Spleen (tissue), 11 donors: ENCODE data around the gene C20orf204. TPM values are rescaled to one million over a fixed set of nuclear protein-coding genes. Genes with fewer than 3 reads are reported as not detected.
A peak's percentile ranks its signal among the peaks of the same experiment; 100 is the strongest.

Experiments
- DNase-seq: peaks from one replicate; pipeline ENCODE4 v3.0.0-alpha.2; 2020
- H3K27ac ChIP-seq, 8 donors: fragments of 200-600 bp; sonication (generic) in 7 of 8; 1 replicate in 4 of 8; 2 replicates in 4 of 8; pipeline versions ENCODE4 v1.5.0 to v1.8.0; 2016 to 2021; ENCODE audit warnings: inconsistent platforms in 4 of 8, mild to moderate bottlenecking in 4 of 8, moderate library complexity in 1 of 8
- H3K27me3 ChIP-seq, 7 donors: fragments of 200-600 bp; sonication (generic) in 6 of 7; replicated peaks in 1 of 7; 1 replicate in 4 of 7; 2 replicates in 3 of 7; pipeline versions ENCODE4 v1.5.0 to v1.8.0; 2016 to 2021; ENCODE audit warnings: inconsistent platforms in 3 of 7, mild to moderate bottlenecking in 1 of 7
- H3K36me3 ChIP-seq, 6 donors: fragments of 200-600 bp; sonication (generic) in 5 of 6; 1 replicate in 4 of 6; 2 replicates in 2 of 6; pipeline versions ENCODE4 v1.5.0 to v1.8.0; 2016 to 2021; ENCODE audit warnings: inconsistent platforms in 2 of 6
- H3K4me1 ChIP-seq, 6 donors: fragments of 200-600 bp; sonication (generic) in 5 of 6; 1 replicate in 3 of 6; 2 replicates in 3 of 6; pipeline versions ENCODE4 v1.5.0 to v1.8.0; 2016 to 2021; ENCODE audit warnings: inconsistent platforms in 3 of 6
- H3K4me3 ChIP-seq, 8 donors: fragments of 200-600 bp; sonication (generic) in 7 of 8; 1 replicate in 4 of 8; 2 replicates in 4 of 8; pipeline versions ENCODE4 v1.5.0 to v1.8.0; 2016 to 2021; ENCODE audit warnings: inconsistent platforms in 4 of 8, mild to moderate bottlenecking in 4 of 8, moderate library complexity in 2 of 8
- H3K9me3 ChIP-seq, 8 donors: fragments of 200-600 bp; sonication (generic) in 7 of 8; 1 replicate in 4 of 8; 2 replicates in 4 of 8; pipeline versions ENCODE4 v1.5.0 to v1.8.0; 2016 to 2021; ENCODE audit warnings: inconsistent platforms in 4 of 8
- CTCF ChIP-seq, 11 experiments: fragments of 200-600 bp in 7 of 11; fragments of 450-650 bp in 4 of 11; sonication (generic) in 4 of 11; IDR thresholded peaks in 8 of 11; conservative IDR thresholded peaks in 3 of 11; 1 replicate in 7 of 11; 2 replicates in 4 of 11; pipeline versions ENCODE4 v1.4.0 to v1.8.0; 2016 to 2021; ENCODE audit warnings: antibody characterized with exemption in 11 of 11, inconsistent platforms in 4 of 11, mild to moderate bottlenecking in 1 of 11
- POLR2A ChIP-seq, 3 donors: fragments of 450-650 bp; IDR thresholded peaks; one replicate each; pipeline ENCODE4 v1.5.1; 2017; ENCODE audit warnings: antibody characterized with exemption in 3 of 3, mild to moderate bottlenecking in 1 of 3
- POLR2AphosphoS5 ChIP-seq, 3 donors: sonication (generic); formaldehyde crosslinking; IDR thresholded peaks; one replicate each; pipeline ENCODE4 v1.5.1; 2017; ENCODE audit warnings: antibody characterized with exemption in 3 of 3
- WGBS, 5 donors: extraction: QIAGEN DNeasy Blood & Tissue Kit in 3 of 5; methylation state at CpG; one replicate each; pipeline versions ENCODE4 v1.1.5 to v1.1.7; 2013 to 2018; 5-methylcytosine and 5-hydroxymethylcytosine counted together
- intact Hi-C: fragments of 100-400 bp; cut with DNase I; formaldehyde crosslinking; loops from one replicate; pipeline ENCODE4 v1.15.0; 2023; ENCODE audit warnings: low total_unique reads
- polyA plus RNA-seq, 3 donors: library from polyadenylated mRNA; stranded (reverse); fragments of 200-250 nt; gene quantifications; one replicate each; pipeline ENCODE4 v1.2.1, GENCODE V29; 2013
- total RNA-seq, 7 donors: library from RNA; depleted of rRNA in 3 of 7; stranded (reverse); fragments of >200 nt in 3 of 7; fragmentation: NEBNext Ultra II Directional in 4 of 7; extraction: Animal tissue kit (Norgen Biotek cat#: 25700) in 4 of 7; gene quantifications; one replicate each; pipeline versions ENCODE4 v1.1.0 to v1.2.1, GENCODE V29; 2016 to 2021
- donor health status: healthy with polysubstance abuse.
- donor health status: DM: no; HTN: no; CAD: no; lungs with moderate emphysema.
- donor health status: DM: no; HTN: no; CAD: no.
- donor health status: Bipolar disorder and iron deficiency.
- donor health status: healthy.
- donor health status: DM: no; HTN: no; CAD: no.
- donor health status: DM: yes; HTN: yes; CAD: no.

Gene C20orf204
- total and polyA plus RNA-seq, 10 donors = 0.85 to 3.9 (median 1.9) TPM

DNA sequence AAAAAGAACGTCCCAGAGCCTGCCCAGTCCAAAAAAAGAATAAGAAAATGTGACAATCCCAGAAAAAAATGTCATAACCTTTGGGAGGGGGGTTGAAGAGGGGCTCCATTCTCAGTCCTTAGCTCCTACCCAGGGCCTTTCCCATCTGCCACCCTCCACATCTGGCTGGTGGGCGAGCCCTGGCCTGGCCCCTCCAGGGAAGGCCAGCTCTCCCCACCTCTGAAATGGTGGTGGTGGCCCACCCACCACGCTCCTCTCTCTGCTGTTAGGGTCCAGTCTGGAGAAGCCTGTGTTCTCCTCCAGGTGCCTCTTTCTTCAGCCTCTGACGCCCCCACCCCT lies 42.9 kb downstream of the C20orf204 start:
- peaks cover 26 to 94% (median 82%) of the 10 kb centered on the region in 6 donors for H3K4me1 ChIP-seq
- WGBS, 5 donors = 1 to 5% (median 4%) methylated on average over 4 of the region's 4 CpGs

DNA sequence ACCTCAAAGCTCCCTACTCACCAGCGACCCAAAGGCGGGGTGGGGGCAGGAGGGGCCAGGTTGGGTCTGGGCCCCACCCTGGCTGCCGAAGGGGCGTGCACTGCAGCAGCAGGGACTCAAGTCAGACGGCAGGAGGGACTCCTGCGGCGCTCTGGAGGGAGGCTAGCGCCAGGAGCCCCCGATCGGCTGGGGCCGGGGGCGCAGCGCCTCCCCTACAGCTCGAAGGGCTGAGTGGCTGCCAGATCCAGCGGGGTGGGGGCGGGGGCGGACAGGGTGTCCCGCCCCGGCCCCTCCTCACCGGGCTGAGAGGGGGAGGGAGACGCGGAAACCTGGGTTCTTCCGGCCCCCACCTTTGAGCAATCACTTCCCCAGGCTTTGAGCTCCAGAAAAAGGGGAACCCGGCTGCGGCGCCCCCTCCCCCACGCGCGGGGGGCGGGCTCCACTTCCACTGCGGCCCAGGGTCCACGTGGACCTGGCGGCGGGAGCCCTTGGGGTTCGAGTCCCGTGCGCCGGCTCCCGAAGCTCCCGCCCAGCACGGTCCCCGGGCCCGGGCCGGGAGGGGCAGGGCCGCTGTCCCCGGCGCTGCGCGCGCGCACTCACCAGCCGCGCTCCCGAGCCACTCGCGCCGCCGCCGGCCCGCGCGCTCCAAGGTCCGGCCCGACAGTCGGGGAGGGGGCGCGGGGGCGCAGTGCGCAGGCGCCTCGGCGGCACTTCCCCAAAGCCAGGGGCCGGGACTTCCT lies 43.5 kb downstream of the C20orf204 start, which contains the start of gene RGS19:
Gene RGS19 (minus strand): TSS at position 246 of the 740 bp plus-strand sequence. CDS start 2,632 bp downstream, outside the sequence.
- Histone ChIP-seq H3K27ac (peak within 1 kb of the TSS; percentile 84 to 97 (median 89)), H3K36me3 (peaks cover 0 to 32% (median 19%) of the 10 kb centered on the region in 6 donors), H3K4me3 (peak within 1 kb of the TSS; percentile 62 to 96 (median 81)), H3K27me3 (peaks cover 0 to 17% (median 8%) of the 10 kb centered on the region in 7 donors), H3K4me1 (peaks cover 29 to 94% (median 85%) of the 10 kb centered on the region in 6 donors), H3K9me3 (no peaks in the 10 kb centered on the region)
- WGBS, 5 donors = 0 to 1% (median 0%) methylated on average over 5 to 73 of the region's 73 CpGs
- peak; percentile 65 to 84 (median 66) for TF ChIP-seq POLR2AphosphoS5 (IDR thresholded peaks at IDR 0.05)
- peak in 2 of 3 donors; percentile 13 to 23 for TF ChIP-seq POLR2A (IDR thresholded peaks at IDR 0.05)
- TF ChIP-seq CTCF (IDR thresholded peaks at IDR 0.05 in 8 of 11, conservative IDR thresholded peaks at IDR 0.05 in 3 of 11) = peak in 5 of 11 experiments; percentile 10 to 30 (median 21)
- peak; percentile 98 for DNase-seq
- intact Hi-C loops = loop anchor here (5.0 kb wide), 1 partner anchor 43 kb away; no protein-coding TSS in a partner anchor

More for the DNA sequence above, 42.9 kb downstream of the C20orf204 start:
- Histone ChIP-seq H3K4me3 (peak overlapping the region; percentile 62 to 96 (median 81)), H3K36me3 (peaks cover 0 to 37% (median 25%) of the 10 kb centered on the region in 6 donors), H3K27ac (peak overlapping the region; percentile 84 to 97 (median 89)), H3K27me3 (peaks cover 0 to 12% (median 3%) of the 10 kb centered on the region in 7 donors), H3K9me3 (no peaks in the 10 kb centered on the region)
- intact Hi-C loops = no loop called here
- TF ChIP-seq CTCF (IDR thresholded peaks at IDR 0.05 in 8 of 11, conservative IDR thresholded peaks at IDR 0.05 in 3 of 11) = no peak
- no peak for TF ChIP-seq POLR2A (IDR thresholded peaks at IDR 0.05)
- TF ChIP-seq POLR2AphosphoS5 (IDR thresholded peaks at IDR 0.05) = no peak
- no peak for DNase-seq

DNA sequence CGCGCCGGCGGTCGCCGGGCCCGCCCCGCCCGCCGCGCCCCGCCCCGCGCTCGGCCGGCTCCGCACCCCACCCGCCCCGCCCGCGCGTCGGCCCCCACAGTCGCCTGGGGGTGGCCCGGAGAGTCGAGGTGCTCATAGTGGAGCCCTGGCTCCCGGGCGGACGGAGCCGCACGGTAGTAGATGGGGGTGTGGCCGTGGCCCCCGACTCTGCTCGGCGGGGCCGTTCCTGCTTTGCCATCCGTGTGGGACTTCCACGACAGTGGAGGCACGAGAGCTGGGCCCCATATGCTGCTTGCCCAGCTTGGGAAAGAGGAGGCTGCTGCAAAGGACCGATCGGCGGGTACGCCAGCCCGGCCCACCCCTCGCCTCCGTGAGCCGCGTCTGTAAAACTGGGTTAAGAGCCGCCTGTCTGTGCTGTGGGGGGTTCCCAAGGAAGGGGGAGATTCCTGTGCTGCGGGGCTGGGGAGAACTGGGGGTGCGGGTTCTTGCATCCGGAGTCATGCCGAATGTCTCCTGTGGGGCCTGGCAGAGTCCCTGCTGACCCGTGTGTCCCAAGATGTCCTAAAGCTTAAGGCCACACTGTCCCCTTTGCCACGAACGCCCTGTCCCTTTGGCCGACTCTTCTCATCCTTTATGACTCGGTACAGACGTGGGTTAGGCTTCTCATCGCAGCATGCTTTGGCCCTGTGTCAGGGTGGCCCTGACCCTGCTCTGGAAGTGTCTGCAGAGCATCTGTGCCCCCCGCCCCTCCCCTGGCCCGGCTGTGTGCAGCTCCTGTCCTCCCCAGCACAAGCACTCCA lies 44.2 kb downstream of the C20orf204 start, which contains the start of gene OPRL1:
Gene OPRL1 (plus strand): TSS at position 70 of the 800 bp plus-strand sequence. CDS start 12,639 bp downstream, outside the sequence.
- TF ChIP-seq CTCF (IDR thresholded peaks at IDR 0.05 in 8 of 11, conservative IDR thresholded peaks at IDR 0.05 in 3 of 11) (no peak), POLR2A (IDR thresholded peaks at IDR 0.05) (no peak), POLR2AphosphoS5 (IDR thresholded peaks at IDR 0.05) (peak in 2 of 3 donors; percentile 5 to 46)
- peak within 1 kb of the TSS; percentile 84 to 97 (median 89) for H3K27ac ChIP-seq
- no peaks in the 10 kb centered on the region for H3K9me3 ChIP-seq
- intact Hi-C loops = loop anchor here (5.0 kb wide), 1 partner anchor 42 kb away; no protein-coding TSS in a partner anchor
- H3K4me3 ChIP-seq = peak within 1 kb of the TSS; percentile 62 to 96 (median 81)
- H3K36me3 ChIP-seq = peaks cover 0 to 24% (median 11%) of the 10 kb centered on the region in 6 donors
- peak; percentile 96 for DNase-seq
- peaks cover 29 to 92% (median 86%) of the 10 kb centered on the region in 6 donors for H3K4me1 ChIP-seq
- peaks cover 0 to 25% (median 16%) of the 10 kb centered on the region in 7 donors for H3K27me3 ChIP-seq
- WGBS, 5 donors = 3 to 14% (median 5%) methylated on average over 22 to 62 of the region's 62 CpGs
